ENCODE results near the gene CPNE6.

Gene CPNE6

GRCh38 chr14:24069411-24069735, 2.0 kb upstream of the CPNE6 start:
- DNase-seq (ENCODE audit: low read depth, low spot score) = no peak

- DNase-seq (ENCODE audit: low read depth, low spot score) = no peak
Measured at GRCh38 chr14:24070285-24071143, 848 bp upstream of the CPNE6 start.

DNA sequence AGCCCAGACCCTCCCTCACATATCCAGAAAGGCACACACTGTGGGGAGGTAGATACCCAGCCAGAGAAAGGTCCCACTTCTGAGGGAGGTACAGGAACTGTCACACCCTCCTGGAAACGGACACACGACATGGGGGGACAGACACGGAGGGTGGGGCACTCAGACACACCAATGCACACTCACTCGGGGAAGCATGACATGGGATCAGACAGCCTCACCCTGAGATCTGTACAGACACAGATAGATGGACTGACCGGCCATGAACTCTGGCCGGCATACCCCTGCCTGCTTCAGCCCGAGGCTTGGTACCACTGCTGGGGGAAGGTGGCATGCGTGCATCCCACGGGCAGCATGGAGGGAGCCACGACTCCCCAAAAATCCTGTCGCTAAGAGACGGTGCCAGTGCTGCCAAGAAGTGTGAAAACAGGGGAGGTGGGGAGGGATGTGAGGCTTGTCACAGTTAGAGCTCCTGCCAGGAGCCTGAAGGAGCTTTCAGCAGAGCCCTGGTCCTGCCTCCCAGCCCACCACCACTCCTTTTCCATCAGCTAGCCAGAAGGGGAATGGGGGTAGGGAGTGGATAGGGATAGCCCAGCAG, 571 bp downstream of the CPNE6 start:
- no peak for DNase-seq (ENCODE audit: low read depth, low spot score)

DNA sequence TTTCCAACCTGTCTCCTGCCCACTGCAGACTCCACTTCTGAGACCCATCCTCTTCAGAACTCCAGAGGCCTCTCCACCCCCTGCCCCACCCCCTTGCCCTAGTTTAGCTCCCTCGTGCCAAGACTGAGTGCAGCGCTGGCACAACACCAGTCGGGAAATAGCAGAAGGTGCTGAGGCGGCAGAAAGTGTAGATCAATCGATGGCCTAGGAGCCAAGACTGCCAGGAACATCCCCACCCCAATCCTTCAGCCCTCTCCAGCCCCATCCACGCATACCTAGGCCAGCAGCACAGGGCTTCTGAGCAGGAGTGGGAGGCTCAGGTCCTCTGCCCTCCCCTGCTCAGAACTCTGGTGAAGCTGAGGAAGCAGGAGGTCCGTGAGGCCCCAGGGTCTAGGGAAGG, 1.1 kb downstream of the CPNE6 start:
- DNase-seq (ENCODE audit: low read depth, low spot score) = no peak

DNA sequence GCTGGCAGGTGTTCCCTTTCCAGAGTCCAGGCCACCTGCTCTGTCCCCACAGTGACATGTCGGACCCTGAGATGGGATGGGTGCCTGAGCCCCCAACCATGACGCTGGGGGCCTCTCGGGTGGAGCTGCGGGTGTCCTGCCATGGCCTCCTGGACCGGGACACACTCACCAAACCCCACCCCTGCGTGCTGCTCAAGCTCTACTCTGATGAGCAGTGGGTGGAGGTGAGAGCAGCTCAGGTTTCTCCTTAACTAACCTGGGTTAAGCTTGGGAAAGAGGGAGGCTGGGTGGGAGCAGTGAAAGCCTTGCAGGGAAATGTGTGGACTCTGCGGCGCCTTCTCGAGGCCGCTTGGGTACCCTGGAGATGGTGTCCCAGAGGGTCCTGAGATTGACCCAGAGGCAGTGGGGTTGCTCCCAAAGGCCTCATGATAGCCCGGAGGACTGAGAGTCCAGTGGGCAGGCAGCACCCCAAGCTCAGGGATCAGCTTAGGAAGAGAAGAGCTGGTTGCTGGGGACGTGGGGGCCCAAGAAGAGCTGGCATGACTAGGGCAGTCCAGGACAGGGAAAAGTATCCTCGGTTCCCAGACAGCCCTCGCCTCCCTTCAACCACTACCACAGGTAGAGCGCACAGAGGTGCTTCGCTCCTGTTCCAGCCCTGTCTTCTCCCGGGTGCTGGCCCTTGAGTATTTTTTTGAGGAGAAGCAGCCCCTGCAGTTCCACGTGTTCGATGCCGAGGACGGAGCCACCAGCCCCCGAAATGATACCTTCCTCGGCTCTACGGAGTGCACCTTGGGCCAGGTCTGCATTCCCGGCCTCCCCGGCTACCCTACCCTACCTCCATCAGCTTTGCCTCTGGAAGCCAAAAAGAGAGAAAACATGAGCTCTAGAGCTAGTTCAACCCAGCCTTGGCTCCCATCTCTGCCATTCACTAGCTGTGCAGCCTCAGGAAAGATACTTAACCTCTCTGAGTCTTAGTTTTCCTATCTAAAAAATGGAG, 1.8 kb downstream of the CPNE6 start:
- no peak for DNase-seq (ENCODE audit: low read depth, low spot score)

GRCh38 chr14:24074625-24075484, 3.5 kb downstream of the CPNE6 start:
- no peak for DNase-seq (ENCODE audit: low read depth, low spot score)

DNA sequence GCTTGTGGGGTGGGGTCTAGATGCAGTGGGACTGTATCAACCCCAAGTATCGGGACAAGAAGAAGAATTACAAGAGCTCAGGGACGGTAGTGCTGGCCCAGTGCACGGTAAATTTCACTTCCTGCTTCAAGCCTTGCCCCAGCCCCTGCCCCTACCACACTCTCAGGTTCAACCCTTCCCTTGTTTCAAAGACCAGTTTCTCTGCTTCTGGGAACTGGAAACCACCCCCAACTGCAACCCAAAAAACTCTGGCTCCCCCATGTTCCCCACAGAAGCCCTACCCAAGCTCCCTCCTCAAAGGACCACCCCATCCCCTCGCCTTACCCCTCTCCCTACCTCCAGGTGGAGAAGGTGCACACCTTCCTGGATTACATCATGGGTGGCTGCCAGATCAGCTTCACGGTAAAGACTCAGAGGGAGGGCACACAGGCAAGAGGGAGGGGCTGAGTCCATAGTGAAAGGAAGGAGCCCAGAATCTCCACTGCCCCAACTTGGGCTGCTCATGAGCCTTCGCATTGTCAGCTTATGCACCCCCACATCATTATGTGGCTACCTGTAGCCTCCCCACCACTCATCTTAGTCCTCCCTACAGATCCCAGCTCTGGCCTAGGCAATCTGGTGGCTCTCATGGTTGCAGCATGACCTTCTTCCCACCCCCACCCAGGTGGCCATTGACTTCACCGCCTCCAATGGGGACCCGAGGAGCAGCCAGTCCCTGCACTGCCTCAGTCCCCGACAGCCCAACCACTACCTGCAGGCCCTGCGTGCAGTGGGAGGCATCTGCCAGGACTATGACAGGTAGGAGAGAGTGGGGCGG, 4.3 kb downstream of the CPNE6 start:
- DNase-seq (ENCODE audit: low read depth, low spot score) = no peak

- DNase-seq (ENCODE audit: low read depth, low spot score) = no peak
Measured at GRCh38 chr14:24076302-24076601, 4.9 kb downstream of the CPNE6 start.

GRCh38 chr14:24077086-24077485, 5.7 kb downstream of the CPNE6 start:
- DNase-seq (ENCODE audit: low read depth, low spot score) = no peak

DNA sequence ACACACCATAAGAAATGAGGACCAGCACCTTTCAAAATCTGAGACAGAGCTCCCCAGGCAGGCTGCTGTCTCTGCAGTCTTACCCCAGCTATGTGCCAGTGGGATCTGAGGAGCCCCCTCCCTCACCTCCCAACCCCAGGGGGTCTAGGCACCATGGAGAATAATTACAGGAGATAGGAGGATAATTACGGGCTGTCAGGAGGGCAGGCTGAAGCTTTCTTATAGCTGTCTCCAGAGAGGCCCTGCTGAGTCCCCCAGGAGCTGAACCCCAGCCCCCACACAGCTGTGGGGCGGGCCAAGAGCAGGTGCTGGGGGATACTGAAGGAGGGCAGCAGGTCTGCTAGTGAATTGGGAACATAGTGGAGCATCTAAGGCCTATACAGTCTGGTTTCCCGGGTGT, 6.8 kb downstream of the CPNE6 start:
- no peak for DNase-seq (ENCODE audit: low read depth, low spot score)

GRCh38 chr14:24079491-24080141, 8.3 kb downstream of the CPNE6 start:
- peak; percentile 64 for DNase-seq (ENCODE audit: low read depth, low spot score)

- DNase-seq (ENCODE audit: low read depth, low spot score) = no peak
Measured at GRCh38 chr14:24080142-24080530, 8.8 kb downstream of the CPNE6 start.

DNA sequence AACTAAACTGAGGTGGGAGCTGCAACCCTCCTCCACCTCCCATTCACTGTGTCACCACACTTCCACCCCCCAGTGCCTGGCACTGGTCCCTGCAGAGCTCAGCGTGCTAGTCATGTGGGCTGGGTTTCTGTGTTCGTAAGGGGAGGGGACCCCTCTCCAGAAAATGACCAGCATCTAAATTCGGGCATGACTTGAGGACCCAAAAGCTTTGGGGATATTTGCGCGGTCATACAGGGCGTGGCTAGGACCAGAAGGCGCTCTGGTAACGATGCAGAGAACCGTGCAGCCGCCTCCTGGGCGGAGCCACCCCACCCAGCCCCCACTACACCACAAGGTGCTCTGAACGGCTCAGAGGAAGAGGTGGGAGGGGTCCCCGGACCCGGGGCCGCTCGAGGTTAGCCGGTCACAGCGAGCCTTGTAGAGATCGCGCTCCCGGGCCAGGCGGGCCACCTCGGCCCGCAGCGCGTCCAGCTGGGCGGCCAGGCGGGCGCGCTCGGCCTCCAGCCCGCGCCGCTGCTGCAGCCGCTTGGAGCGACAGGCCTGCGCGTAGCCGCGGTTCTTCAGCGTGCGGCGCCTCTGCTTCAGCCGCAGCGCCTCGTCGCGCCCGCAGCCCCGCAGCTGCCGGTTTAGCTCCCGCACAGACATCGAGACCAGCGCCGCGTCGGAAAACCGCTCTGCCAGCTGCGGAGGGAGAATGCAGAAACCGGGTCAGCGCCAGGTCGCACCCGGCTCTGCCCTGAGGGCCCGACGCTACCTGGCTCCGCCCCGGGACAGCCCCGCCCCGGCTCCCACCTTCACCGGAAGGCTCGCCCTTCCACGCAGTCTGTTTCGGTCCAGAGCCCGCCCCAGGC, 9.8 kb downstream of the CPNE6 start:
- no peak for DNase-seq (ENCODE audit: low read depth, low spot score)

GRCh38 chr14:24081739-24082211, 10.4 kb downstream of the CPNE6 start:
- DNase-seq (ENCODE audit: low read depth, low spot score) = no peak

DNA sequence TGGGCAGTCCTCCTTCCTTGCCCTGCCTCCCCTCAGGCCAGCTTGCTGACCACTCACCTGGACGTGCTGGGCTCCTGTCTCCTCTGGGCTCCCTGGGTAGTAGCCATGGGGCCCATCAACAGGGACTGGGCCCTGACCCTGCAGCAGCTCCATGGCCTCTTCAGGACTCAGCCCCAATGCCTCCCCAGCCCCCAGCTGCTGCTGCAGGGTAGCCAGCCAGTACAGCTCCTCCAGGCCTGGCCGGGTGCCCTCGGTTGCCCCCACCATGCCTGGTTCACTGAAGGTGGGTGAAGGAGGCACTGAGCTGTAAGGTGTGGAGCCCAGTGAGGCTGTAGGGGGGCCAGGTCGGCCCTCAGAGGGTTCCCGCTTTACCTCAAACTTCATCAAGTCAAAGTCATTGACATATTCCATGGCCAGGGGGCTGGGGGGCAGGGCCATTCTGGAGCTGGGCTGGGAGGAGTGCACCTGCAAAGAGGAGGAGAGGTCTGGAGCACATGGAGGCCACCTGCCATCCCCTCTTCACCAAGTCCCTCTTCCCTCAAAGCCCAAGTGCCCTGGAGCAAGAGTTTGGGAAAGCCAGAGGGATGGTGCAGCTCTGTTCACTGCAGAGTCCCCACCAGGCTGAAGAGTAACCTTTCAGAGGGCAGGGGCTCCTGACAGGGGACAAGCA, 11.2 kb downstream of the CPNE6 start:
- no peak for DNase-seq (ENCODE audit: low read depth, low spot score)

DNA sequence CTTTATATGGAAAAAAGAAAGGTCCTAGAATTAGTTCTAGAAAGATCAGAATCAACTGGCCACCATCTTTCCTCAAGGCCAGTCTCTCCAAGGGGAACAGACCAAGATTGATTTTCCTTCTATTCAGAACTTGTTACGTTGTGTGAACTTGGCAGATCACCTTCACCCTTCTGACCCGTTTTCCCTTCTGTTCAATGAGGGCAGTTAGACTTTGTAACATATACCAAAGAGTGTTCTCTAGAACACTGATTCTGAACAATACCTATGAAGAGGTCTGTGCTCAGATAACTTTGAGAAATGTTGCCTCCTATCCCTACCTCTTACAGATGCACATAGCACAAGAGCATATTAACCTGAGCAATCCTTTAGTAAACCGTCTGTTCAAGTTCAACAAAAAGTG, 12.1 kb downstream of the CPNE6 start:
- no peak for DNase-seq (ENCODE audit: low read depth, low spot score)

GRCh38 chr14:24084440-24084839, 13.1 kb downstream of the CPNE6 start:
- no peak for DNase-seq (ENCODE audit: low read depth, low spot score)

GRCh38 chr14:24085215-24085614, 13.9 kb downstream of the CPNE6 start:
- DNase-seq (ENCODE audit: low read depth, low spot score) = no peak
